Measurements from ENCODE around the gene DYNLRB1.
A peak's percentile ranks its signal among the peaks of the same experiment; 100 is the strongest.
"Not testable (repeated sequence)": the region's sequence is repeated elsewhere in the genome, so short reads cannot be mapped to it uniquely, and the experiment has no call there.

DYNLRB1 gene

GRCh38 chr20:34515484-34516246, 557 bp upstream of the DYNLRB1 start:
- Mint-ChIP-seq H3K36me3 (ENCODE audit: insufficient read depth) (peaks cover 33% of the 10 kb centered on the region), H3K27me3 (no peaks in the 10 kb centered on the region), H3K4me1 (ENCODE audit: low read depth in 2 of 2) (peaks cover 32 to 52% of the 10 kb centered on the region in 2 donors), H3K4me3 (peak overlapping the region; percentile 99), H3K9me3 (no peaks in the 10 kb centered on the region), H3K27ac (peak overlapping the region; percentile 98 to 99)
- ATAC-seq (replicated peaks): peak; percentile 69
- peak; percentile 57 to 61 (median 60) for DNase-seq

GRCh38 chr20:34517114-34517505, 888 bp downstream of the DYNLRB1 start:
- H3K4me3 Mint-ChIP-seq: peak overlapping the region; percentile 99
- peaks cover 37 to 55% of the 10 kb centered on the region in 2 donors for H3K4me1 Mint-ChIP-seq (ENCODE audit: low read depth in 2 of 2)
- peak overlapping the region; percentile 98 to 99 for H3K27ac Mint-ChIP-seq
- peak; percentile 17 for ATAC-seq (replicated peaks)
- no peaks in the 10 kb centered on the region for H3K27me3 Mint-ChIP-seq
- no peaks in the 10 kb centered on the region for H3K9me3 Mint-ChIP-seq
- peaks cover 25% of the 10 kb centered on the region for H3K36me3 Mint-ChIP-seq (ENCODE audit: insufficient read depth)
- no peak for DNase-seq

- H3K4me1 Mint-ChIP-seq (ENCODE audit: low read depth in 2 of 2): peaks cover 41 to 56% of the 10 kb centered on the region in 2 donors
- ATAC-seq (replicated peaks): not testable (repeated sequence)
These were observed 2.6 kb downstream of the DYNLRB1 start for GRCh38 chr20:34518863-34519262.

GRCh38 chr20:34519841-34520240, 3.6 kb downstream of the DYNLRB1 start:
- DNase-seq; H3K27me3 Mint-ChIP-seq; H3K9me3 Mint-ChIP-seq; H3K4me3 Mint-ChIP-seq; ATAC-seq (replicated peaks); H3K27ac Mint-ChIP-seq: not testable (repeated sequence)
- Mint-ChIP-seq H3K36me3 (ENCODE audit: insufficient read depth) (peaks cover 30% of the 10 kb centered on the region), H3K4me1 (ENCODE audit: low read depth in 2 of 2) (peaks cover 38 to 52% of the 10 kb centered on the region in 2 donors)

More at GRCh38 chr20:34518863-34519262, 2.6 kb downstream of the DYNLRB1 start:
- Mint-ChIP-seq H3K27ac (peak overlapping the region; percentile 13 to 57), H3K4me3 (peak overlapping the region in 1 of 2 donors; percentile 58), H3K36me3 (ENCODE audit: insufficient read depth) (peaks cover 30% of the 10 kb centered on the region)
- H3K9me3 Mint-ChIP-seq, H3K27me3 Mint-ChIP-seq, DNase-seq: not testable (repeated sequence)

- Mint-ChIP-seq H3K4me1 (ENCODE audit: low read depth in 2 of 2) (peaks cover 22 to 33% of the 10 kb centered on the region in 2 donors), H3K27me3 (no peaks in the 10 kb centered on the region), H3K36me3 (ENCODE audit: insufficient read depth) (peaks cover 40% of the 10 kb centered on the region), H3K27ac (peak overlapping the region; percentile 19 to 59), H3K9me3 (no peaks in the 10 kb centered on the region), H3K4me3 (no peak overlapping the region)
- ATAC-seq (replicated peaks) (peak; percentile 65), DNase-seq (peak; percentile 21 to 41 (median 21))
These were observed 7.0 kb downstream of the DYNLRB1 start for GRCh38 chr20:34522969-34523871.

- Mint-ChIP-seq H3K36me3 (ENCODE audit: insufficient read depth) (peaks cover 48% of the 10 kb centered on the region), H3K27me3 (no peaks in the 10 kb centered on the region), H3K4me3 (no peak overlapping the region), H3K9me3 (no peaks in the 10 kb centered on the region), H3K27ac (peak overlapping the region in 1 of 2 donors; percentile 38), H3K4me1 (ENCODE audit: low read depth in 2 of 2) (peaks cover 23 to 26% of the 10 kb centered on the region in 2 donors)
- ATAC-seq (replicated peaks) (no peak), DNase-seq (no peak)
These were observed 8.2 kb downstream of the DYNLRB1 start for GRCh38 chr20:34524426-34524825.

GRCh38 chr20:34525342-34525708, 9.1 kb downstream of the DYNLRB1 start:
- no peak overlapping the region for H3K4me3 Mint-ChIP-seq
- no peak for ATAC-seq (replicated peaks)
- H3K9me3 Mint-ChIP-seq: no peaks in the 10 kb centered on the region
- H3K27me3 Mint-ChIP-seq: no peaks in the 10 kb centered on the region
- H3K4me1 Mint-ChIP-seq (ENCODE audit: low read depth in 2 of 2): peaks cover 24 to 26% of the 10 kb centered on the region in 2 donors
- peaks cover 46% of the 10 kb centered on the region for H3K36me3 Mint-ChIP-seq (ENCODE audit: insufficient read depth)
- H3K27ac Mint-ChIP-seq: peak overlapping the region; percentile 26 to 38
- DNase-seq: no peak

- peak overlapping the region; percentile 26 to 35 for H3K27ac Mint-ChIP-seq
- no peaks in the 10 kb centered on the region for H3K27me3 Mint-ChIP-seq
- H3K36me3 Mint-ChIP-seq (ENCODE audit: insufficient read depth): peaks cover 46% of the 10 kb centered on the region
- ATAC-seq (replicated peaks) (no peak), DNase-seq (no peak)
- peaks cover 29 to 30% of the 10 kb centered on the region in 2 donors for H3K4me1 Mint-ChIP-seq (ENCODE audit: low read depth in 2 of 2)
- H3K9me3 Mint-ChIP-seq: no peaks in the 10 kb centered on the region
- no peak overlapping the region for H3K4me3 Mint-ChIP-seq
These were observed 9.6 kb downstream of the DYNLRB1 start for GRCh38 chr20:34525709-34526416.

GRCh38 chr20:34526466-34526865, 10.2 kb downstream of the DYNLRB1 start:
- Mint-ChIP-seq H3K4me3 (no peak overlapping the region), H3K27ac (peak overlapping the region; percentile 5 to 26), H3K36me3 (ENCODE audit: insufficient read depth) (peaks cover 46% of the 10 kb centered on the region), H3K4me1 (ENCODE audit: low read depth in 2 of 2) (peaks cover 28 to 36% of the 10 kb centered on the region in 2 donors), H3K9me3 (no peaks in the 10 kb centered on the region), H3K27me3 (no peaks in the 10 kb centered on the region)
- ATAC-seq (replicated peaks) (no peak), DNase-seq (no peak)

GRCh38 chr20:34527016-34527415, 10.8 kb downstream of the DYNLRB1 start:
- DNase-seq (no peak), ATAC-seq (replicated peaks) (no peak)
- H3K4me1 Mint-ChIP-seq (ENCODE audit: low read depth in 2 of 2): peaks cover 29 to 39% of the 10 kb centered on the region in 2 donors
- H3K27ac Mint-ChIP-seq: peak overlapping the region in 1 of 2 donors; percentile 5
- H3K9me3 Mint-ChIP-seq: no peaks in the 10 kb centered on the region
- H3K27me3 Mint-ChIP-seq: no peaks in the 10 kb centered on the region
- no peak overlapping the region for H3K4me3 Mint-ChIP-seq
- peaks cover 46% of the 10 kb centered on the region for H3K36me3 Mint-ChIP-seq (ENCODE audit: insufficient read depth)

GRCh38 chr20:34528921-34529297, 12.7 kb downstream of the DYNLRB1 start:
- Mint-ChIP-seq H3K27ac (peak overlapping the region; percentile 28 to 53), H3K4me1 (ENCODE audit: low read depth in 2 of 2) (peaks cover 16 to 22% of the 10 kb centered on the region in 2 donors), H3K9me3 (no peaks in the 10 kb centered on the region), H3K36me3 (ENCODE audit: insufficient read depth) (peaks cover 46% of the 10 kb centered on the region), H3K27me3 (no peaks in the 10 kb centered on the region), H3K4me3 (peak overlapping the region in 1 of 2 donors; percentile 25)
- DNase-seq: no peak
- no peak for ATAC-seq (replicated peaks)

- Mint-ChIP-seq H3K4me3 (no peak overlapping the region), H3K9me3 (no peaks in the 10 kb centered on the region), H3K4me1 (ENCODE audit: low read depth in 2 of 2) (peaks cover 17 to 19% of the 10 kb centered on the region in 2 donors), H3K27ac (peak overlapping the region; percentile 46 to 53), H3K27me3 (no peaks in the 10 kb centered on the region), H3K36me3 (ENCODE audit: insufficient read depth) (peaks cover 54% of the 10 kb centered on the region)
- ATAC-seq (replicated peaks) (no peak), DNase-seq (no peak)
These were observed 13.5 kb downstream of the DYNLRB1 start for GRCh38 chr20:34529742-34530141.

- Mint-ChIP-seq H3K36me3 (ENCODE audit: insufficient read depth) (peaks cover 60% of the 10 kb centered on the region), H3K4me3 (no peak overlapping the region), H3K27me3 (no peaks in the 10 kb centered on the region), H3K27ac (peak overlapping the region; percentile 46 to 65), H3K9me3 (no peaks in the 10 kb centered on the region), H3K4me1 (ENCODE audit: low read depth in 2 of 2) (peaks cover 17% of the 10 kb centered on the region in 2 donors)
- DNase-seq (no peak), ATAC-seq (replicated peaks) (no peak)
These were observed 14.1 kb downstream of the DYNLRB1 start for GRCh38 chr20:34530342-34530741.

Data from effector memory CD8-positive, alpha-beta T cell (primary cell).